GM23248 (cell line): Measurements from ENCODE around the gene EPHA1. TPM values are rescaled to one million over a fixed set of nuclear protein-coding genes. Genes with fewer than 3 reads are reported as not detected.

Experiments used
- DNase-seq: peaks from one replicate; pipeline ENCODE4 v3.0.0-alpha.2; 2015
- H2AFZ ChIP-seq: fragments of 200-600 bp; sonication (generic); 2 replicates; pipeline ENCODE4 v1.6.1; 2016; ENCODE audit warnings: antibody characterized with exemption
- H3F3A ChIP-seq: fragments of 200-600 bp; sonication (generic); 2 replicates; pipeline ENCODE4 v1.6.1; 2016; ENCODE audit warnings: mild to moderate bottlenecking, antibody characterized with exemption, mixed run types; ENCODE audit not compliant: insufficient read depth
- H3K27ac ChIP-seq: fragments of 200-600 bp; sonication (generic); 2 replicates; pipeline ENCODE4 v1.5.1; 2016; ENCODE audit warnings: mild to moderate bottlenecking
- H3K27me3 ChIP-seq: fragments of 200-600 bp; sonication (generic); replicated peaks from 2 replicates; pipeline ENCODE4 v1.6.1; 2016; ENCODE audit warnings: mild to moderate bottlenecking; ENCODE audit not compliant: insufficient read depth
- H3K36me3 ChIP-seq: fragments of 200-600 bp; sonication (generic); 2 replicates; pipeline ENCODE4 v1.6.1; 2016; ENCODE audit warnings: low read depth, mild to moderate bottlenecking
- H3K4me1 ChIP-seq: fragments of 200-600 bp; sonication (generic); 2 replicates; pipeline ENCODE4 v1.6.1; 2016; ENCODE audit warnings: mild to moderate bottlenecking; ENCODE audit not compliant: insufficient read depth
- H3K4me2 ChIP-seq: fragments of 200-600 bp; sonication (generic); one replicate; pipeline ENCODE4 v1.6.1; 2016; ENCODE audit warnings: mild to moderate bottlenecking; ENCODE audit not compliant: unreplicated experiment
- H3K4me3 ChIP-seq: fragments of 200-600 bp; sonication (generic); 2 replicates; pipeline ENCODE4 v1.5.1; 2016; ENCODE audit warnings: mild to moderate bottlenecking
- H3K79me2 ChIP-seq: fragments of 200-600 bp; sonication (generic); 2 replicates; pipeline ENCODE4 v1.6.1; 2016; ENCODE audit warnings: mild to moderate bottlenecking; ENCODE audit not compliant: insufficient read depth
- H3K9ac ChIP-seq: fragments of 200-600 bp; sonication (generic); 2 replicates; pipeline ENCODE4 v1.6.1; 2016; ENCODE audit warnings: mild to moderate bottlenecking
- H3K9me2 ChIP-seq: fragments of 200-600 bp; sonication (generic); 2 replicates; pipeline ENCODE4 v1.6.1; 2016; ENCODE audit warnings: mixed run types, mild to moderate bottlenecking, moderate library complexity; ENCODE audit not compliant: insufficient read depth
- H3K9me3 ChIP-seq: fragments of 200-600 bp; sonication (generic); one replicate; pipeline ENCODE4 v1.6.1; 2017; ENCODE audit warnings: low read depth
- H4K20me1 ChIP-seq: fragments of 200-600 bp; sonication (generic); 2 replicates; pipeline ENCODE4 v1.6.0; 2016; ENCODE audit not compliant: insufficient read depth
- EZH2 ChIP-seq: fragments of 200-600 bp; sonication (generic); IDR thresholded peaks from 2 replicates; pipeline ENCODE4 v1.6.1; 2018; ENCODE audit warnings: antibody characterized with exemption, mild to moderate bottlenecking; ENCODE audit not compliant: insufficient read depth, poor library complexity, severe bottlenecking
- EZH2phosphoT487 ChIP-seq: fragments of 200-600 bp; sonication (generic); IDR thresholded peaks from 2 replicates; pipeline ENCODE4 v1.6.1; 2018; ENCODE audit warnings: antibody characterized with exemption, moderate library complexity, mild to moderate bottlenecking, low read depth; ENCODE audit not compliant: insufficient read depth
- WGBS, 2 experiments: methylation state at CpG; one replicate each; pipeline ENCODE4 v1.1.6; 2015 to 2017; ENCODE audit warnings: low lambda C conversion rate in 2 of 2, low coverage in 1 of 2; ENCODE audit errors: missing lambda C conversion rate in 2 of 2; 5-methylcytosine and 5-hydroxymethylcytosine counted together
- in situ Hi-C: fragments of 300-500 bp; cut with MboI; formaldehyde crosslinking; loops from 2 replicates; pipeline ENCODE4 v1.15.0; 2020
- polyA plus RNA-seq: library from polyadenylated mRNA; unstranded; fragments of >200 nt; fragmentation: Nextera tagmentation; extraction: Ambion mirVana; gene quantifications from 2 replicates; pipeline ENCODE4 v1.2.1, GENCODE V29; 2016
- total RNA-seq: library from RNA; depleted of rRNA; stranded (reverse); fragments of >200 nt; shearing (Covaris generic); gene quantifications from 2 replicates; pipeline ENCODE4 v1.2.3, GENCODE V29; 2014

The EPHA1 gene
- total and polyA plus RNA-seq, 2 experiments from 2014 or later = 0.83 TPM; not detected in 1

- Histone ChIP-seq H3K27ac (no peak overlapping the region), H3K9me3 (no peaks in the 10 kb centered on the region), H3K36me3 (peaks cover 14% of the 10 kb centered on the region), H4K20me1 (no peaks in the 10 kb centered on the region), H3K9ac (no peak overlapping the region), H3K27me3 (no peaks in the 10 kb centered on the region), H3K4me1 (peaks cover 29% of the 10 kb centered on the region), H3K79me2 (no peaks in the 10 kb centered on the region), H3K9me2 (no peaks in the 10 kb centered on the region), H3K4me2 (no peak overlapping the region), H2AFZ (no peak overlapping the region), H3K4me3 (no peak overlapping the region), H3F3A (peaks cover 31% of the 10 kb centered on the region)
- DNase-seq = peak; percentile 42
- 80 to 83% methylated on average over 21 of the region's 21 CpGs for WGBS, 2 experiments
- in situ Hi-C loops = no loop called here
- TF ChIP-seq EZH2phosphoT487 = no peak
- no peak for TF ChIP-seq EZH2
Measured at GRCh38 chr7:143395187-143396149, 13.2 kb downstream of the EPHA1 start.

- Histone ChIP-seq H3K4me3 (no peak overlapping the region), H4K20me1 (no peaks in the 10 kb centered on the region), H3K9me3 (no peaks in the 10 kb centered on the region), H3K9ac (no peak overlapping the region), H3K27me3 (no peaks in the 10 kb centered on the region), H3K4me2 (no peak overlapping the region), H3K79me2 (no peaks in the 10 kb centered on the region), H3K27ac (no peak overlapping the region), H3F3A (peaks cover 38% of the 10 kb centered on the region), H3K4me1 (peaks cover 36% of the 10 kb centered on the region), H2AFZ (no peak overlapping the region), H3K9me2 (no peaks in the 10 kb centered on the region), H3K36me3 (peaks cover 18% of the 10 kb centered on the region)
- WGBS, 2 experiments = 82 to 88% methylated on average over 6 of the region's 6 CpGs
- TF ChIP-seq EZH2 = no peak
- TF ChIP-seq EZH2phosphoT487 = no peak
- DNase-seq = no peak
- in situ Hi-C loops = no loop called here
Measured at GRCh38 chr7:143394777-143395176, 13.9 kb downstream of the EPHA1 start.

GRCh38 chr7:143394068-143394467, 14.6 kb downstream of the EPHA1 start:
- 98 to 99% methylated on average over 6 of the region's 6 CpGs for WGBS, 2 experiments
- Histone ChIP-seq H3K27me3 (no peaks in the 10 kb centered on the region), H3K9ac (no peak overlapping the region), H3K27ac (no peak overlapping the region), H3K9me3 (no peaks in the 10 kb centered on the region), H3K79me2 (0 out of 2 replicates have a peak, but pooled peaks cover 3% of the 10 kb centered on the region), H3K4me2 (no peak overlapping the region), H3F3A (peaks cover 45% of the 10 kb centered on the region), H3K4me3 (no peak overlapping the region), H4K20me1 (no peaks in the 10 kb centered on the region; the same call in 1 of the 2 replicates), H3K9me2 (no peaks in the 10 kb centered on the region), H3K4me1 (peaks cover 38% of the 10 kb centered on the region), H3K36me3 (peaks cover 24% of the 10 kb centered on the region), H2AFZ (no peak overlapping the region)
- no peak for DNase-seq
- TF ChIP-seq EZH2phosphoT487 (no peak), EZH2 (no peak)
- in situ Hi-C loops = no loop called here

GRCh38 chr7:143393267-143394041, 15.2 kb downstream of the EPHA1 start:
- no peaks in the 10 kb centered on the region; the same call in 1 of the 2 replicates for H4K20me1 ChIP-seq
- H3K4me3 ChIP-seq = no peak overlapping the region
- peaks cover 38% of the 10 kb centered on the region for H3K4me1 ChIP-seq
- H3K36me3 ChIP-seq = peaks cover 27% of the 10 kb centered on the region
- no peak overlapping the region for H3K9ac ChIP-seq
- no peak for DNase-seq
- H3F3A ChIP-seq = peaks cover 51% of the 10 kb centered on the region
- TF ChIP-seq EZH2 (no peak), EZH2phosphoT487 (no peak)
- no peaks in the 10 kb centered on the region for H3K27me3 ChIP-seq
- no peaks in the 10 kb centered on the region for H3K9me3 ChIP-seq
- peaks cover 5% of the 10 kb centered on the region for H3K79me2 ChIP-seq
- no peak overlapping the region for H3K4me2 ChIP-seq
- WGBS, 2 experiments = 88 to 90% methylated on average over 14 of the region's 14 CpGs
- H2AFZ ChIP-seq = no peak overlapping the region
- no peak overlapping the region for H3K27ac ChIP-seq
- in situ Hi-C loops = no loop called here
- H3K9me2 ChIP-seq = no peaks in the 10 kb centered on the region
